NCI-H2196 treated with DMSO at 0.1 percent for 48 hours (cell line): ENCODE measurements around the gene RTP5.
"Not testable (repeated sequence)": the region's sequence is repeated elsewhere in the genome, so short reads cannot be mapped to it uniquely, and the experiment has no call there.

Source experiments
- DNase-seq: peaks from one replicate; lab custom pipeline; 2025; ENCODE audit not compliant: unreplicated experiment; lab: John Stamatoyannopoulos, UW

RTP5 gene

GRCh38 chr2:241869087-241869961, at the start of gene RTP5:
Gene RTP5, plus strand, starts transcription at chr2:241869729. Its CDS starts 28 bp downstream, at chr2:241869757.
- no peak for DNase-seq

DNA sequence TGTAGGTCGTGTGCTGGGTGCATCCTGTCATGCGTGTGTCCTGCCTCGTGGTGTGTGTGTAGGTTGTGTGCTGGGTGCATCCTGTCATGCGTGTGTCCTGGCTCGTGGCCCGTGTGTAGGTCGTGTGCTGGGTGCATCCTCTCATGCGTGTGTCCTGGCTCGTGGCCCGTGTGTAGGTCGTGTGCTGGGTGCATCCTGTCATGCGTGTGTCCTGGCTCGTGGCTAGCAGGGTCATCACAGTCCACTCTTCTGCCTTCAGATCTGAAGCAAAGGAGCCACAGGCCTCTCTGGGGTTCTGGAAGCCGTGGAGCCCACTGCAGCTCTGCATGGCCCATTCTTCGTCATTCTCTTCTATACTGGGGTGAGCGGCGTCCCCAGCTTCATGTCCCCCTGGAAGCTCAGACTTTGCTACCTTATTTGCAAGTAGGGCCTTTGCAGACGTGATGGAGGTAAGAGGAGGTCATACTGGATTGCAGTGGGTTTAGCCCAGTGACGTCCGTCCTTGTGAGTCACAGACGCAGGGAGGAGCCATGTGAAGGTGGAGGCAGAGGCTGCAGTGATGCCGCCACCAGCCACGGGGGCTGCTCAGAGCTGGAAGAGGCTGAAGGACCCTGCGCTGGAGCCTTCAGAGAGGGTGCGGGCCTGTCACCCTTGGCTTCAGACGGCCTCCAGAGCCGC, 49.4 kb upstream of the RTP5 start:
- not testable (repeated sequence) for DNase-seq

- DNase-seq, result no peak
Observed at GRCh38 chr2:241820625-241821384, 48.7 kb upstream of the RTP5 start.

DNA sequence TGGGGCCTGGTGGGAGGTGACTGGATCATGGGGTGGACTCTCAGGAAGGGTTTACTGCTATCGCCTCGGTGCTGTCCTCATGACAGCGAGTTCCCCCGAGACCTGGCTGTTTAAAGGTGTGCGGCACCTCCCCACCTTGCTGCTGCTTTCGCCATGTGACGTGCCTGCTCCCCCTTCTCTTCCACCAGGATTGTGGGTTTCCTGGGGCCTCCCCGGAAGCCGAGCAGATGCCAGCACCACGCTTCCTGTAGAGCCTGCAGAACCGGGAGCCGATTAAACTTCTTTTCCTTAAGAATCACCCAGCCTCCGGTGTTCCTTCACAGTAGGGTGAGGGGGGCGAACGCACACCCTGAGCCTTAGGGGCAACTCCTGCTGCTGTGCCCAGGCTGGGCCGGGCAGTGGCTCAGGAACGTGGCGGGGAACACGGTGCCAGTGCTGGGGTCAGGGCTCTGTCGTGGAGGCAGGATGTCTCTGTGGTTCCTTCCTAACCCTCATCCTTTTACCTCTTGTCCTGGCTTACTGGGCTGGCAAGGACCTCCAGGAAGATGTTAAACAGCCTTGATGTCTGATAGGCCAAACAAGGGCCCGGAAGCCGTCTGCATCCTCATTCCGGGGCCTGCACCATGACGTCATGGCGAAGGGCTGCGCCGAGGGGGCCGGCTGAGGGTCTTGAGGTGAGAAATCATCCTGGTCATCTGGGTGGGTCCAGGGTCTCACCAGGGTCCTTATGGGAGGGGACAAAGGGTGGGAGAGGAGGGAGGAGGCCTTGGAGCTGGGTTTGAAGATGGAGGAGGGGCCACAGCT, 47.9 kb upstream of the RTP5 start:
- DNase-seq, result no peak

DNA sequence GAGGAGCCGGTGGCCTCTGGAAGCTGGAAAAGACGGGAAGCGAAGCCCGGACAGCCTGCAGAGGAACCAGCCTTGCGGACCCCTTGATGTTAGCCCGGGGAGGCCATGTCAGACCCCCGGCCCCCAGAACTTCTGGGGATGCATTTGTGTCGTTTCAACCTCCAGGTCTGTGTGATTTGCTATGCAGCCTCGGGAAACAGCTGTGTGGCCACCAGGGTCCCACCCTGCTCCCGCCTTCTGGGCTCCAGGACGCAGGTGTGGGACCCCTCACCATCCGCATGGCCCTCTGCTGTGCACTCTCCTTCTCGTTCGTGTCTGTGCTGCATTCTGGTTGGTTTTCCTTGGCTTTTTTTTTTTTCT, 47.3 kb upstream of the RTP5 start:
- no peak for DNase-seq

- DNase-seq, result not testable (repeated sequence)
Observed at GRCh38 chr2:241823531-241824437, 45.7 kb upstream of the RTP5 start.

DNA sequence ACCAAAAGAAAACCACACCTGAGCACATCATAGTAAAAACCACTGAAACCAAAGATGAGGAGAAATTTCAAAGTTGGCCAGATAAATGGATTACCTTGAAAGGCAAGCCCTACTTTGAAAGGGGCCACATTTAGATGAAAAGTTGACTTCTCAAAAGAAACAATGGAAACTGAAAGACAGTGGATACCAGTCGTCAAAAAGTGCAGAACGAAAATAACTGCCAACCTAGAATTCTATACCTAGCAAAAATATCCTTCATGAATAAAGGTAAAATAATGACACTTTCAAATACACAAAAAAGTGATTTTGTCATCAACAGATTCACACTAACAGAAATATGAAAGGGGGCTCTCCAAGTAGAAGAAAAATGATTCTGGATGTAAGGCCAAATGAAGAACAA, 42.1 kb upstream of the RTP5 start:
- DNase-seq, result no peak

DNA sequence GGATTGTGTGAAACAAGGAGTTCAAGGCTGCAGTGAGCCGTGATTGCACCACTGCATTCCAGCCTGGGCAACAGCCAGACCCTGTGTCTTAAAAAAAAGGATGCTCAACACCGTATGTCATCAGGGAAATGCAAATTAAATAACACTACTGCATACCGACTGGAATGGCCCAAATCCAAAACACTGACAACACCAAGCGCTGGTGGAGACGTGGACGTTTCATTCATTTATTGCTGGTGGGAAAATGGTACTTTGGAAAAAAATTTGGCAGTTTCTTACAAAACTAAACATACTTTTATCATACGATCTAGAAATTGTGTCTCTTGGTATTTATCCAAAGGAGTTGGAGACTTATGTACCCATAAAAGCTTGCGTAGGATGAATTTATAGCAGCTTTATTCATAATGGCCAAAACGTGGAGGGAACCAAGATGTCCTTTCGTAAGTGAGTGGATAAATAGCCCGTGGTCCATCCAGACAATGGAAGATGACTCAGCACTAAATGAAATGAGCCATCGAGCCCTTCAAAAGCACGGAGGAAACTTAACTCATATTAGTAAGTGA, 36.3 kb upstream of the RTP5 start:
- DNase-seq, result no peak

- DNase-seq, result not testable (repeated sequence)
Observed at GRCh38 chr2:241833756-241834526, 35.6 kb upstream of the RTP5 start.

DNA sequence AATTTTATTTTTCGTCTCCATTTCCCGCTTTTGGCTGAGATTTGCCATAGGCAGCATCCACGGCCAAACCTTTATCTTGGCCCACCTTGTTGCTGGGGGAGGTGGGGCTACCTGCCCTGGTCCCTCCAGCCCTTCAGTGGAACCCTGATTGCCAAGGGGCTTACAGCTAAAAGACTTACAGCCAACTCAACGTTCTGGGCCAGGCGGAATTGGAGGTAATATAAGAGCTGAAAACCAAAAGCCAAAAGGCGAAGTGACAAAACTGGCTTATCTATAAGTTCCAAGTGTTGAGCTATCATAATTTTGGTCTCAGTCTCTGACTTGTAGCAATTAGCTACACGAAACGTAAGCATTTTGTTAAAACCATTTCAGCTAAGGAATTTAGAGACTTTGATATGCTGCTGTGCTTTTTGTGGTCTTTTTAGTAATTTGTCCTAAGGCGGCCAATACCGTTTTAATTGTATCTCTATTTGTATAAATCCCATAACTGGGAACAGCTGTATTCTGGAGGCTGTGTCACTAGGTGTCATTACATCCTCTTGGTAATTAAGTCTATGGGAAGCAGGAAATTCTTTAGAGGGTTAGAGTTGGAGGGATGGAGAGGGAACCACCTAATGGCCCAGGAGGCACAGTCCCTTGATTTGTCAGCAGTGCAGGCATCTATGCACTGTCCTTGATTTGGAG, 34.9 kb upstream of the RTP5 start:
- no peak for DNase-seq

- DNase-seq, result no peak
Observed at GRCh38 chr2:241835611-241836010, 33.9 kb upstream of the RTP5 start.

DNA sequence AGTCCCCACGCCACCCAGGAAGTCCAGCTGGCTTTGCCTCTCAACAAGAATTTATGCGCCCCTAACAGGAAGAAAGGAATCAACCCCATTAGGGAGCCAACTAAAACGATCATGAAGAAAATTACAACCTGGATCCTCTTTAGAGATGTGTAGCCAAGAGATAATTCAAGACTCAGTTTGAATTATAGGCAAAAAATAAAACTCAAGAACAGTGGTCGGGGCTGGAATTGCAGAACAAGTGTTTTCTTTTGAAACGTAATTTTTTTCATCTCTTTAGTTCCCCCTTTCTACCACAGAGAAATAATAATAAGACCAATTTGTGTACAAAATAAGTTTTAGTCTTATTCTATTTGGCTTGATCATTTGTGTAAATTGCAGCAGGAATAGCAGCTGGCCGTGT, 33.2 kb upstream of the RTP5 start:
- no peak for DNase-seq

GRCh38 chr2:241837197-241837965, 32.1 kb upstream of the RTP5 start:
- DNase-seq, result no peak

- DNase-seq, result no peak
Observed at GRCh38 chr2:241841181-241842066, 28.1 kb upstream of the RTP5 start.

- DNase-seq, result no peak
Observed at GRCh38 chr2:241842067-241842415, 27.5 kb upstream of the RTP5 start.

GRCh38 chr2:241842620-241843211, 26.8 kb upstream of the RTP5 start:
- no peak for DNase-seq
